GM21723 (cell line): ENCODE results near the gene LRP2BP.

Experiments
- ATAC-seq: cut with Tn5 transposase; IDR thresholded peaks from one replicate; pipeline ENCODE4 v1.9.1; 2021; ENCODE audit warnings: mild to moderate bottlenecking, moderate library complexity; ENCODE audit not compliant: unreplicated experiment

LRP2BP gene

DNA sequence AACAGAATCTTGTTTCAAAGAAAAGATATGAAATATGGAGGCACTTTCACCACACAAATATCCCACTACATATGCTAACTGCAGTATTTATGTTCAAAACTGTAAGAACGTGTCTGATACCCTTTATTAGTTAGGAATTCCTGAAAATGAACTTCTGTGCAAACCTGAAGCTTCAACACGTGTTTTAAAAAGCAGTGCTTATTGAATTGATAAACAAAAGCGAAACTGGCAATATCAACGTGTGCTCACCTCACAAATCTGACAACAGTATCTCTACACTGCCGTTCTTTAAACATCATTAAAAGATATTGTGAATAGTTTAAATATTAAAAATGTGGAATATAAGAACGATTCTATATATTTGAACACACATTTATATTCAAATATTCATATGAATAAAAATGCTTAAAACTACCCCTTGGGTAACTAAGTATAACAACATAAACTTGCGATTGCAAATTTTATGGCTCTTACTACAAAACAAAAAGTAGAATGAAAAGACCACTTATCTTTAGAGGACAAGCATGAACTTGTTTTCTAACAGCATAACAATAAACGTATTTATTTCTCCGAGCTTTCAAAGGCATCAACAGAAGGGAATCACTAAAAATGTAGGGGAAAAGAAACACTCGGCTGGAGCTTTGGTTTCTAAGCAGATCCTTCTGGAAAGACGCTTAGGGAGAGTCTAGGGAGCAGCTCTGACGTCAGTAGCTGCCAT is at the start of gene LRP2BP:
LRP2BP (minus strand) TSS at position 687 of the 718 bp plus-strand sequence. CDS start 17,738 bp downstream, outside the sequence.
- ATAC-seq, result no peak

DNA sequence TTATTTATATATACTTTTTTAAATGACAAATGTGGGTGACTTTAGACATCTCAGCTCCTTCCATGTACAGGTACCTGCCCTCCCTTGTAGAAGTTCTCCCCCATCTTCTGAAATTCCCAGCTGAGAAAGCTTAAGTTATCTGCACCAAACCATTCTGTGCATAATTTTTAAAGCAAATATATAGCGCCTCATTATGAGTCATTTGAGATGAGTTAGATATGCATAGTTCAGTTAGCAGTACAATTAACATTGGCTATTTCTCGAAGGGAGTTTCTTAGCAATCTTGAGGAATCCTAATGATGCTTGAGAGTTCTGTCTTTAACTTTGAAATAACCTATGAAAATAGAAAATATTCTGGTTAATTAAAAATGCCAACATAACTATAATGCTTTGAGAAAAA is 49.5 kb upstream of the LRP2BP start:
- no peak for ATAC-seq

DNA sequence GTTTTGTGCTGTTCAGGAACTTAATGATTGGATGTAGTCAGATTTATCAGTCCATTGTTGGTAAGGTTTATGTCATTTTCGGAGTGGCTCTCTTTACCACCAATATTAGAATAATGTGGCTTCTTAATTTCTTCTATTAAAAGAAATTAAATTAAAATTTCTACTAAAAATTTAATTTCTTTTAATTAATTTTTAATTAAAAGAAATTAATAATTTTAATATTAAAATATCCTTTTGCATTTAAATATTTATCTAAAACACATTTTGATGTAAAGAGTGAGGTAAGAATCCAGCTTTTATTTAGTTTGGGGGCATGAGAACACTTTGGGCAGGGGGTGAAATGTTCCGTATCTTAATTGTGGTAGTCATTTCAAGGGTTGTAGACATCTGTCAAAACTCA is 45.8 kb upstream of the LRP2BP start:
- ATAC-seq, result no peak

DNA sequence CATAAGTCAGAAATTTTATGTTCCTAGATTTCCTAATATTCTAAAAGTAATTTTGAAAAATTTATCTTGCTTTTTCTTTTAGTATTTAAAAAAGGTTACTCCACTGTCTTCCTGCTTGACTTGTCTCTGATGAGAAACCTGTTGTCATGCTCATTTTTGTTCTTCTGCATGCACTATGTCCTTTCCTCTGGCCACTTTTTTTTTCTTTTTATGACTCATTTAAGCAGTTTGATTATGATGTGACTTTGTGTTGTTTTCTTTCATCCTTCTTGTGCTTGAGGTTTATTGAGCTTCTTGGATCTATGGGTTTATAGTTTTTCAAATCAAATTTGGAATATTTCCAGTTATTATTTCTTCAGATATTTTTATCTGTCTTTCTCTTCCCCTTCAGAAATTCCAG is 42.1 kb upstream of the LRP2BP start:
- ATAC-seq, result peak; percentile 71

DNA sequence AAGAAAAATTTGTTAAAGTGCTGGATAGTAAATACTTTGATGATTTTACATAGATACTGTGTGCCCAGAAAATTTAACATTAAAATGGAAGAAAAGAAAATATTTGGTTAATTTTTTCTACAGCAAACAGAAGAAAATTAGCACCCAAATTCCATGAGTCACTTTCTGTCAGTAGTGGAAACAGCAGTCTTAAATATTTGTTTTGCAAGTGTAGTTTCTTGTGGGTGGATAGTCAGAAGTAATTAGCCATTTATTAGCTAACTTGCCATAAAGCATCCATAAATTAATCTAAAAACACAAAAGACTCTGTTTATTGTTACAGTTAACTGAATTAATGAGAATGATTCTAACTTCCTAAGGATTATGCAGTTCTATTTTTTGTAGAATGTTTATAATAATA is 39.7 kb upstream of the LRP2BP start:
- no peak for ATAC-seq

DNA sequence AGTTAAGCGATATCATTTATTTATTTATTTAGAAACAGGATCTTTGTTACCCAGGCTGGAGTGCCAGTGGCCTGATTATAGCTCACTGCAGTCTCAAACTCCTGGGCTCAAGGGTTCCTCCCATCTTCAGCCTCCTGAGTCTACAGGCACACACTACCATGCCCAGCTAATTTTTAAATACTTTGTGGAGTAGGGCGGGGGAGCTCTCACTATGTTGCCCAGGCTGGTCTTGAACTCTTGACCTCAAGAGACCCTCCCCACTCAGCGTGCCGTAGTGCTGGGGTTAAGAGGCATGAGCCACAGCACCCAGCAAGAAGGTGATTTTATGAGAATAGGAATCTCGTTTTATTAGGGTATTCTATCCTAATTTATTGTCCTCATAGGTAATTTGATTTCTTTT is 33.9 kb upstream of the LRP2BP start:
- ATAC-seq, result no peak

DNA sequence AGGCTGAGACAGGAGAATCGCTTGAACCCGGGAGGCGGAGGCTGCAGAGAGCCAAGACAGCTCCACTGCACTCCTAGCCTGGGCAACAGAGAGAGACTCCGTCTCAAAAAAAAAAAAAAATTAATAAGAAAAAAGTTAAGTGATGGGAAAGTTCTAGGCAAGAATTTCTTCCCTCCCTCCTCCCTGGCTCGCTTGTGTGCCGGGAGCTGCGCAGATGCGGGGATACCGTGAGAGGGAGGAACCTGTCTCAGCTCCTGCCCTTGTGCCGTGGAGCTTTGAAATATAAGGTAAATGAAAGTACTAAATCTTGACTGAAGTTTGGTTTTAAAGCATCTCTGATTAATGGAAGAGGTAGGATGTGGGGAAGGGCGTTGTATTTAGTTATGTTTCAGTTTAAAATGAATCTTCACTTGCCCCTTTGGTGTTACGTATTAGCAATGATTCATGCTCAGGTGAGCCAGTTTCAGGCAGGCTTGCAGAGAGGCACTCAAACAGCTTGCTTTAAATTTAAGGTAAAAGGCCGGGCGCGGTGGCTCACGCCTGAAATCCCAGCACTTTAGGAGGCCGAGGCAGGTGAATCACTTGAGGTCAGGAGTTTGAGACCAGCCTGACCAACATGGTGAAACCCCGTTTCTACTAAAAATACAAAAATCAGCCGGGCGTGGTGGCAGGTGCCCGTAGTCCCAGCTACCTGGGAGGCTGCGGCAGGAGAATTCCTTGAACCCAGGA is 31.4 kb upstream of the LRP2BP start:
- ATAC-seq, result no peak

DNA sequence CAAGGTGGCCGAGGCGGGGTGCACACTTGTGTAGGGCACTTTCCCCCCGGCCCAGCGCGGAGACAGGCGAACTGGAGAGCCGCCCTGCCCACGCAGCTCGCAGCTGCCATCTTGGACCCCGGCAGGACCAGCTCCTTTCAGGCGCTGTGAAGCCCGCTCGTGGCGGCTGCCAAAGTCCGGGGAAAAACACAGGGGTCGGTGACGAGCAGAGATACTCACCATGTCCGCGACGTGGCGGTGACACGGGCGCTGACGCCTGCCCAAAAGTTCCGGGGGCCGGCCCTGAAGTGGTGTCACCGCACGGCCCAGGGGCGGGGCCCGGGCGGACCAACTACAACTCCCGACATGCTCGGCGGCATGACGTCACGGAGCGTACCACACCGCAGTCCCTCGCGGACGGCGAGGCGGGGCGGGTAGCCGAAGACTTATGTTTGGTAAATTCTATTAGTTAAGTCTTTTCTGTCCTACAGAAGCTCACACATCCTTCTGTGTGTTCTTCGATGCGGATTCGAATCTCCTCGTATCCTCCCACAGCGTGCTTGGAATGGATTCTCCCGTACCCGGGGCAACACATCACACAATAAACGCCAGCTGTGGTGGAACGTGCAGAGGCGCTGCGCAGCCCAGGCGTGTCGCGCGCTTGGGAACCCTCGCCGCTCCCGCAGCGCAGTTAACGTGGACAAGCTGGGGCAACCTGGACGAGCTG is 30.1 kb upstream of the LRP2BP start, which contains the start of gene UFSP2:
UFSP2 (minus strand) TSS at position 318 of the 706 bp plus-strand sequence; CDS start at position 222, 96 bp downstream.
- peak; percentile 96 for ATAC-seq

DNA sequence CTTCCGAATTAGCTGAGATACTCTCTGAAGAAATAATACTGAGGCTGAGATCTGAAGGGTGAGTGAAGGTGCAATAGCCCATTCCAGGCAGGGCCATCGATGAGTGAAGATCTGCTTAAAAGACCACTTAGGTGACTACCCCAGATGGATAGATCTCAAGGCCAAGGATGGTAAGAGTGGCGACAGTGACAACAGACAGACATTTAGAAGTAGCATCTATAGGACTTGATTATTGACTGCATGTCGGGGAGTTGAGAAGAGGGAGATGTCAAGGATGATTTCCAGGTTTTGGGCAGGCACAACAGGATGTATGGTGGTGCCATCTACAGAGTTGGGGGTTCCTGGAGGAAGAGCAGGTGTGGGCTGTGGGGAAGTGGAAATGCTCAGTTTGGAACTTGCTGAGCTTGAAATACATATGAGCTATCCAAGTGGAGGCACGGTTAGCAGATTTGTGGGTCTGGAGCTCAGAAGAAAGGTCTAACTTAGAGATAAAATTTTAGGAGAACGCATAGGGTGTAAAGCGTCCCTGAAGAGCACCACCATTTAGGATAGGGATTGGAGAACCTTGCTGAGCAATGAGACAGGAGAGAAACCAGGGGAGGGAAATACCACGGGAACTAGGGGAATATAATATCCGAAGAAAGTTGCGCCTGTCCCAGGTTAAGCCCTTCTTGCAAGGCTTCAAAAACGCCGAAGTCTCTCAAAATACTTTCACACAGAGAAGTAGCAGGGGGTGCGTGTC is 29.4 kb upstream of the LRP2BP start:
- peak; percentile 9 for ATAC-seq

DNA sequence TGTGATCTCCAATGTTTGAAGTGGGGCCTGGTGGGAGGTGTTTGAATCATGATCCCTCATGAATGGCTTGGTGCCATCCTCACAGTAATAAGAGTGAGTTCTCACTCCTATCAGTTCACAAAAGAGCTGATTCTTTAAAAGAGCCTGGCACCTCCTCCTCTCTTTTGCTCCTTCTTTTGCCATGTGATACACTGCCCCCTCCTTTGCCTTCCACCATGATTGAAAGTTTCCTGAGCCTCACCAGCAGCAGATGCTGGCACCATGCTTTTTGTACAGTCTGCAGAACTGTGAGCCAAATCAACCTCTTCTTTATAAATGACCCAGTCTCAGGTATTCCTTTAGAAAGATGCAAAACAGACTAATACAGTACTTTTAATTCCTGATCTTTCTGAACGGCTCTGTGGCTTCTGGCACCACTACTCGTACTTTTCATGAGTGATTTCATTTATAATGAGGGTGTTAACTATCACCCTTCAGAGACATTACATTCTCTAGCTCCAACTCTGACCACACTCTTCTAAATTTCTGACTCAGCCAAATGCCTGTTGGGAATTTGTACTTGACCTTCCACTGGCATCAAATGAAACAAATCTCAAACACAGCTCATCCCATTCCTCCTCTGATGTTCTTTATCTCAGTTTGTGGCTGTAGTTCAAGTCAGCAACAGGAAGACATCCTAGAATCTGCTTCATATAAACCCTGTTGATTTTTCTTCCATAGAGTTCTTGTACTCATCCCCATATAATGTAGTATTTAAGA is 25.8 kb upstream of the LRP2BP start:
- no peak for ATAC-seq

DNA sequence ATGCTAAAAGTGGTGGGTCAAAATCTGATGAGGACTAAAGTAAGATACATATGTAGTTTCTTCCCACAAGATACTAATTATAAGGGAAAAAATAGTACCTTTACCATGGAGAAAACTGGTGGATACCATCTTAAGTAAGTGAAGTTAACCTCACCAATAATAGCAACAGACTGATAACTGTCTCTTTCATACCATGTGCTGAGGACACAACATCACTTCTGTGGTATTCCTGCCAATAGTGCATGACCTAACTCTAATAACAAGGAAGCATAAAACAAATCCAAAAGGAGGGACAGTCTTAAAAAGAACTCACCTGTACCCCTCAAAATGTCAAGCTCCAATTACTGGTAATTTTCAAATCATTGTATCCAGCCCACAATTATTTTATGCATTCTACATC is 21.2 kb upstream of the LRP2BP start:
- ATAC-seq, result no peak

DNA sequence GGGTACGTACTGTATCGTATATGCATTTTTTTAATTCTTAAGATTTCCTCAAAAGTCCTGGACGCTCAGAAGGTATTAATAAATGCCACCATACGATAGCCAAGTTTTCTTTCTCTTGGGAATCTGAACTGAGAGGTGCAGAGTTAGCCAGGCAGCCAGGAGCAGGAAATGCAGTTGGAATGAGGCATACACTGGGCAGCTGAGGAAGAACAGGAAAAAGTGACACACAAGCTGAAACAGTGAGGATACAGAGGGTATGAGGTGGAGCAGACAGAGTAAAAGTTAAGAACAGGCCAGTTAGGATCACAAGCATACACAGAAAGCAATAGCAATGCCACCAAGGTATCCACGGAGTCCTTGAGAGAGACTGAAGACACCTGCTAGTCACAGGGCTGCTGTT is 16.7 kb upstream of the LRP2BP start:
- no peak for ATAC-seq

DNA sequence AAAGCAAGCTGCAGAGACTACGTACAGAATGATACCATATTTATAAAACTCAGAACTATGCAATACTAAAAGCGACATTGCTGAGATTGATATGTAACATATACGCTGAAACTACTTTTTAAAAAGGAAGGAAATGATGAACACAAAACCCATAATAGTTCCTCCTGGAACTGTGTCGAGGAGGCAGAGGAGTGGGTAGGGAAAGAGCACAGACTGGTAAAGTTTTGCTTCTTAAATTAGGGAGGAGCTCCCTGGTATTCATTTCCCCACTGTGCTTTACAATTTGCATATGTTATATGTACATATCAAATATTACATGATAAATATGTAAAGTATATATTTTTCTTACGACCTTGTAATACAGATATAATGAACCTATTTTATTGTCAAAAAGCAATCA is 16.1 kb upstream of the LRP2BP start:
- no peak for ATAC-seq

DNA sequence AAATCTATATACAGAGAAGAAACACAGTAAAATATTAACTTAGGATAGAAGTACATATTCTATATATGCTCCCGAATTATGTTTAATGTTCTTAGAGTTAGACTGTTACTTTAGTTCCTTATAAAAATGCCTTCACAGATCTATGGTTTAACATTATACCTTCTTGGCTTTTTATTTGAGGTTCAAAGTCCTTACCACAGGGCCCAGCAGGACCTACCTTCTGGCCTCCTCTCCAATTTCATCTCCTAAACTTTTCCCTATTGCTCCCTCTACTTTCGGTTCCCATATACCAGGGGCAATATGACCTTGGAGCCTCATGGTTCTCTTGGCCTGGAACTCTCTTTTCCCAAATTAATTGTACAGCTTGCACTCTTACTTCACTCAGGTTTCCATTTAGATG is 12.7 kb upstream of the LRP2BP start:
- no peak for ATAC-seq

DNA sequence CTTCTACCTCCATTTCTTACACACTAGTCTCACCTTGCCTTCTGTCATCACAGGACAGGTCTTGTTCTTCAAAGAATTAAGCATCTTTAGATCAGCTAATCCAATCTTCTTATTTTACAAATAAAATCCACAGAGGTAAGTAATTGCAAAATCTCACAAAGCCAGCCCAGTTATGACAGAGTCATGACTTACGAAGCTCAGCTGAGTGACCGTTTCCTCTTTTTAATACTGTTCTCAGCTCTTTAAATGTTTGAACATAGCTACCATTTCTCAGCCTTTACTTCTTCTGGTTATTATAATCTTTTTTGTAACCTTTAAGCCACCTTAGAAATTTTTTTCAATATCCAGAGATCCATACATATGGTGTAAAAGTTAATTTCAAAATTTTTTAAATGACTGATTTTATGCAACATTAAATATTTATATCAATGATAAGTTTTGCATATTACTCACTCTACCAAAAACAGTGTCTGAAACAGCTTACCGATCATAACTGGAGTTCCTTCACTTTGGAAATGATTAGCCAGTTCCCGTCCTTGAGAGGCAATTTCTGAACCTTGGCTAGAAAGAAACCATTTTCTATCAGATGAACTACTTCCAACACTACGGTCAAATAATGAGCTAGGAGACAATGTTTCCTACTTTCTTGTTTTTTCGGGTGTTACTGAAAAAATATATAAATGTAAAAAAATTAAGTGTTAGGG is 9.7 kb upstream of the LRP2BP start:
- no peak for ATAC-seq

DNA sequence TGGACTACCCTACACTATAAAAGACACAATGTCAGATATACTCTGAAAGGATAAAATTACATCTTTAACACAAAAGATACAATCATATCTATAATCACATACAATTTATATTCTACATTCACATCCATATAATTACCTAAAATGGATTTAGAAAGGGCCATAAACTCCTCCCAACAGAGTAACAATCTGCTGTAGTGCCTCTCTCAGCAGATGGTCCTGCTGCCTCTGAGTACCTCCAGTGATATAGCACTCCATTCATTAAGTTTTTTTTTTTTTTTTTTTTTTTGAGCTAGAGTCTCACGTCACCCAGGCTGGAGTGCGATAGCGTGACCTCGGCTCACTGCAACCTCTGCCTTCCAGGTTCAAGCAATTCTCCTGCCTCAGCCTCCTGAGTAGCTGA is 8.3 kb upstream of the LRP2BP start:
- ATAC-seq, result no peak

DNA sequence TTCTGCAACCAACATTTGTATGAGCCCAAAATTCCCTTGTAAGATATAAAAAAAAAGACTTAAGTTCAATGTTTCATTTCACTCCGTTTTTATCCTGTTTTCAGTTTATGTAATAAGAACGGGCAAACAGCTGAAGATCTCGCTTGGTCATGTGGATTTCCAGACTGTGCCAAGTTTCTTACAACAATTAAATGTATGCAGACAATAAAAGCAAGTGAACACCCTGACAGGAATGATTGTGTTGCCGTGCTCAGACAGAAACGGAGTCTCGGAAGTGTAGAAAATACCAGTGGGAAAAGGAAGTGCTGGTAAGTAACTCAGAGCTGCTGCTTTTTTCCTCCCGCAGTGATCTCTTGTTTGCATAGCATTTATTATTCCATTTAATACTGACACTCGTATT is 3.7 kb upstream of the LRP2BP start:
- no peak for ATAC-seq

DNA sequence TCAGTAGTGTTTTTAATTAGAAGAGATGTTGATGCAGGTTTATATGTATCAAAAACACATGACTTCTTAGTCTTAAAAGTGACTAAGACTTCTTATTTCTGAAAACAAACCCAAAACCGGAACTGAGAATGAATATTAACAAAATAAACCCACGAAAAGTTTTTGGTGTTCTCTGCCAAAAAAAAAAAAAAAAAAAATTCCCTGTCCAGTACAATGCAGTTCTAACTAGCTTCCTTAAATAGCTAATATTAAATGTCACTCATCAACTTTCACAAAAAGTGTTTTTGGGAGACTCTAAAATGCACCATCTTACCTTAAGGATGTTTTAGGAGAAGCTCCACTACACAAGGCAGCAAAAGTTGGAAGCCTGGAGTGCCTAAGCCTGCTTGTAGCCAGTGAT is 2.9 kb upstream of the LRP2BP start:
- no peak for ATAC-seq

DNA sequence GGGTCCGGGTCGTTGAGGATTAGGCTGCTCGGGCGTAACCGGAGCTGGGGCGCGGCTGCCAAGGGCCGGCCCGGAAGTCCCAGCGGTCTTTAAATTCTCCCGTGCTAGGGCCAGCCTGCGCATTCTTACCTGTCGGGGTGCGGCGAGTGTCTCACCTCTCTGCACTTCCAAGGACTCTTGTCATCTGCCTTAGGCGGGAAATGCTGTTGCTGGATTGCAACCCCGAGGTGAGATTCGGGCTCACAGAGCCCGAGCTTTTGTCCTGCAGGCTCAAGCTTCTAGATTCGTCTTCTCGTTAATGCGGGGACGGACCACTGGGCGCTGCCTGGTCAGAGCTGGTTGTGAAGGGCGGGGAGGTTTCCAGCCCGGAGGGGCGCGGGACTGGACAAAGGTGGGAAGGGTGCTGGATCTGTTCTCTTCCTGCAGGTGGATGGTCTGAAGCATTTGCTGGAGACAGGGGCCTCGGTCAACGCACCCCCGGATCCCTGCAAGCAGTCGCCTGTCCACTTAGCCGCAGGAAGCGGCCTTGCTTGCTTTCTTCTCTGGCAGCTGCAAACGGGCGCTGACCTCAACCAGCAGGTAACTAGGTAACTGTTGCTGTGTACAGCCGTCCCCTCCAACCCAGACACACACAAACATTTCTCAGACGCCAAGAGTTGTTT is 1.1 kb upstream of the LRP2BP start, which contains the start of gene ANKRD37:
ANKRD37 (plus strand) TSS at position 118 of the 662 bp plus-strand sequence; CDS start at position 201, 83 bp downstream.
- ATAC-seq, result peak; percentile 1
